ENCODE results near the gene LCMT2.

The LCMT2 gene

GRCh38 chr15:43312378-43312777 is 18.0 kb downstream of the LCMT2 start:
- Histone ChIP-seq H2AFZ (ENCODE audit: low read depth, low read length) (no peak overlapping the region), H3K4me2 (ENCODE audit: low read length) (no peak overlapping the region), H3K27me3 (ENCODE audit: low read depth, low read length) (peaks cover 37% of the 10 kb centered on the region), H3K9ac (ENCODE audit: low read length) (no peak overlapping the region), H3K4me3 (ENCODE audit: low read length) (no peak overlapping the region), H3K79me2 (ENCODE audit: low read length) (no peaks in the 10 kb centered on the region), H3K27ac (ENCODE audit: low read length) (no peak overlapping the region), H3K9me3 (ENCODE audit: insufficient read depth, low read length) (no peaks in the 10 kb centered on the region), H4K20me1 (ENCODE audit: insufficient read depth, low read length) (no peaks in the 10 kb centered on the region), H3K36me3 (replicated peaks; ENCODE audit: low read depth, low read length) (no peaks in the 10 kb centered on the region), H3K4me1 (ENCODE audit: low read length) (no peaks in the 10 kb centered on the region)
- TF ChIP-seq EZH2phosphoT487 (IDR thresholded peaks at IDR 0.05; ENCODE audit: low read depth) (no peak), CTCF (IDR thresholded peaks at IDR 0.05; ENCODE audit: low read depth, low read length) (no peak)

- Histone ChIP-seq H4K20me1 (ENCODE audit: insufficient read depth, low read length) (no peaks in the 10 kb centered on the region), H3K4me1 (ENCODE audit: low read length) (no peaks in the 10 kb centered on the region), H3K9me3 (ENCODE audit: insufficient read depth, low read length) (no peaks in the 10 kb centered on the region), H3K9ac (ENCODE audit: low read length) (no peak within 1 kb of the TSS), H3K27me3 (ENCODE audit: low read depth, low read length) (peaks cover 13% of the 10 kb centered on the region), H3K36me3 (replicated peaks; ENCODE audit: low read depth, low read length) (no peaks in the 10 kb centered on the region), H3K4me3 (ENCODE audit: low read length) (no peak within 1 kb of the TSS), H3K79me2 (ENCODE audit: low read length) (no peaks in the 10 kb centered on the region), H2AFZ (ENCODE audit: low read depth, low read length) (no peak within 1 kb of the TSS), H3K27ac (ENCODE audit: low read length) (no peak within 1 kb of the TSS), H3K4me2 (ENCODE audit: low read length) (no peak within 1 kb of the TSS)
- TF ChIP-seq EZH2phosphoT487 (IDR thresholded peaks at IDR 0.05; ENCODE audit: low read depth) (no peak), CTCF (IDR thresholded peaks at IDR 0.05; ENCODE audit: low read depth, low read length) (no peak)
Observed at GRCh38 chr15:43302205-43302817, 28.1 kb downstream of the LCMT2 start, which contains the start of gene TGM7. Gene TGM7, minus strand, starts transcription at chr15:43302255.

- H3K36me3 ChIP-seq (replicated peaks; ENCODE audit: low read depth, low read length) = no peaks in the 10 kb centered on the region
- no peak overlapping the region for H2AFZ ChIP-seq (ENCODE audit: low read depth, low read length)
- no peak for TF ChIP-seq CTCF (IDR thresholded peaks at IDR 0.05; ENCODE audit: low read depth, low read length)
- TF ChIP-seq EZH2phosphoT487 (IDR thresholded peaks at IDR 0.05; ENCODE audit: low read depth) = no peak
- H3K4me2 ChIP-seq (ENCODE audit: low read length) = no peak overlapping the region
- no peaks in the 10 kb centered on the region for H3K79me2 ChIP-seq (ENCODE audit: low read length)
- no peaks in the 10 kb centered on the region for H3K4me1 ChIP-seq (ENCODE audit: low read length)
- no peaks in the 10 kb centered on the region for H4K20me1 ChIP-seq (ENCODE audit: insufficient read depth, low read length)
- no peak overlapping the region for H3K4me3 ChIP-seq (ENCODE audit: low read length)
- peaks cover 2% of the 10 kb centered on the region; the same call in 1 of the 2 replicates for H3K27me3 ChIP-seq (ENCODE audit: low read depth, low read length)
- no peak overlapping the region for H3K27ac ChIP-seq (ENCODE audit: low read length)
- H3K9me3 ChIP-seq (ENCODE audit: insufficient read depth, low read length) = no peaks in the 10 kb centered on the region
- H3K9ac ChIP-seq (ENCODE audit: low read length) = no peak overlapping the region
Observed at GRCh38 chr15:43299884-43300283, 30.5 kb downstream of the LCMT2 start.

GRCh38 chr15:43299411-43299810 is 31.0 kb downstream of the LCMT2 start:
- Histone ChIP-seq H4K20me1 (ENCODE audit: insufficient read depth, low read length) (no peaks in the 10 kb centered on the region), H3K4me2 (ENCODE audit: low read length) (no peak overlapping the region), H3K27me3 (ENCODE audit: low read depth, low read length) (peaks cover 3% of the 10 kb centered on the region; the same call in 1 of the 2 replicates), H3K9me3 (ENCODE audit: insufficient read depth, low read length) (no peaks in the 10 kb centered on the region), H2AFZ (ENCODE audit: low read depth, low read length) (no peak overlapping the region), H3K27ac (ENCODE audit: low read length) (no peak overlapping the region), H3K9ac (ENCODE audit: low read length) (no peak overlapping the region), H3K4me3 (ENCODE audit: low read length) (no peak overlapping the region), H3K36me3 (replicated peaks; ENCODE audit: low read depth, low read length) (no peaks in the 10 kb centered on the region), H3K4me1 (ENCODE audit: low read length) (no peaks in the 10 kb centered on the region), H3K79me2 (ENCODE audit: low read length) (no peaks in the 10 kb centered on the region)
- TF ChIP-seq CTCF (IDR thresholded peaks at IDR 0.05; ENCODE audit: low read depth, low read length) (no peak), EZH2phosphoT487 (IDR thresholded peaks at IDR 0.05; ENCODE audit: low read depth) (no peak)

All from OCI-LY3 (cell line).